Body of pancreas (tissue), 4 donors: ENCODE measurements around the gene PSMB5. TPM values are rescaled to one million over a fixed set of nuclear protein-coding genes. Genes with fewer than 3 reads are reported as not detected.

Source experiments
- ATAC-seq: fragments of 150-250 bp; one replicate; pipeline ENCODE4 v1.9.1; 2016
- DNase-seq, 4 donors: peaks; one replicate each; pipeline ENCODE4 v3.0.0-alpha.2; 2019
- H3K27ac ChIP-seq, 4 donors: fragments of 200-600 bp; sonication (generic); 1 replicate in 3 of 4; 2 replicates in 1 of 4; pipeline versions ENCODE4 v1.5.1 to v1.6.1; 2016 to 2019; ENCODE audit warnings: mild to moderate bottlenecking in 1 of 4, mixed read lengths in 1 of 4, moderate library complexity in 1 of 4
- H3K27me3 ChIP-seq, 2 donors: fragments of 200-600 bp; sonication (generic); one replicate each; pipeline ENCODE4 v1.6.0; 2016; ENCODE audit warnings: mild to moderate bottlenecking in 1 of 2
- H3K36me3 ChIP-seq, 2 donors: fragments of 200-600 bp; sonication (generic); replicated peaks in 1 of 2; 2 replicates each; pipeline ENCODE4 v1.5.1; 2016; ENCODE audit warnings: low read depth in 2 of 2; ENCODE audit not compliant: insufficient read depth in 1 of 2
- H3K4me1 ChIP-seq: fragments of 200-600 bp; sonication (generic); one replicate; pipeline ENCODE4 v1.6.0; 2016
- H3K4me3 ChIP-seq, 2 donors: fragments of 200-600 bp; sonication (generic); 1 replicate in 1 of 2; 2 replicates in 1 of 2; pipeline ENCODE4 v1.5.1; 2016 to 2019
- H3K9me3 ChIP-seq, 3 donors: fragments of 200-600 bp; sonication (generic); 1 replicate in 2 of 3; 2 replicates in 1 of 3; pipeline ENCODE4 v1.5.1; 2016
- POLR2A ChIP-seq, 3 donors: fragments of 450-650 bp; IDR thresholded peaks; one replicate each; pipeline ENCODE4 v1.6.1; 2016; ENCODE audit warnings: antibody characterized with exemption in 3 of 3, mild to moderate bottlenecking in 2 of 3
- WGBS, 2 donors: methylation state at CpG; one replicate each; pipeline ENCODE4 v1.1.5; 2017; 5-methylcytosine and 5-hydroxymethylcytosine counted together
- intact Hi-C: fragments of 100-400 bp; cut with DNase I; formaldehyde crosslinking; loops from one replicate; pipeline ENCODE4 v1.15.1; 2023
- total RNA-seq, 2 donors: library from RNA; depleted of rRNA; stranded (reverse); fragments of >200 nt; gene quantifications; one replicate each; pipeline ENCODE4 v1.1.0, GENCODE V29; 2016
- TF ChIP-seq, protein P1 (sequence below), 7 experiments: fragments of 450-650 bp in 4 of 7; fragments of 200-600 bp in 3 of 7; sonication (generic) in 3 of 7; IDR thresholded peaks; one replicate each; pipeline ENCODE4 v1.5.1; 2016 to 2019; ENCODE audit warnings: antibody characterized with exemption in 7 of 7

PSMB5 gene
- total RNA-seq, 2 donors from 2014 or later, result 47.0 to 93.3 TPM

DNA sequence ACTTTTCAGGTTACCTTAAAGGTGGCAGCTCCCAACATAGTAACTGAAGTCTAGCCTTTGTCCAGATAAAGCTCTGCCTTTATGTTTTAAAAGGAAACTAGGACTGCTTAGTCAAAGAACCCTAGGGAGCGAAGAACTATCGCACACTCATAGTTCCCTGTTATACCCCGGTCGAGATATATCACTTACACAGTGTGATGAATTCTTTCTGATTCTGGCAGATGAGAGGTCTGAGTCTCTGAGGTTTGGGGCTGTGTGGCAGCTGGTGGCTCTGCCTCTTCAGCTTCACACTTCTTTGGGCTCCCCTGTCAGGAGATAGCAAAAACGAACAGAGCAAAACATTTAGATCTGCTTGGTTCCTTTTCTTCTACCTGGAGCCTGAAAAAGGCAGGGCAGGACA lies 43.3 kb upstream of the PSMB5 start:
- Histone ChIP-seq H3K4me1 (no peaks in the 10 kb centered on the region), H3K4me3 (no peak overlapping the region), H3K27me3 (no peaks in the 10 kb centered on the region), H3K9me3 (no peaks in the 10 kb centered on the region), H3K36me3 (peaks cover 11 to 52% of the 10 kb centered on the region in 2 donors), H3K27ac (no peak overlapping the region)
- DNase-seq (no peak), ATAC-seq (no peak)
- intact Hi-C loops, result no loop called here
- WGBS, 2 donors, result 77 to 85% methylated on average over 5 of the region's 5 CpGs
- TF ChIP-seq, protein P1, sequence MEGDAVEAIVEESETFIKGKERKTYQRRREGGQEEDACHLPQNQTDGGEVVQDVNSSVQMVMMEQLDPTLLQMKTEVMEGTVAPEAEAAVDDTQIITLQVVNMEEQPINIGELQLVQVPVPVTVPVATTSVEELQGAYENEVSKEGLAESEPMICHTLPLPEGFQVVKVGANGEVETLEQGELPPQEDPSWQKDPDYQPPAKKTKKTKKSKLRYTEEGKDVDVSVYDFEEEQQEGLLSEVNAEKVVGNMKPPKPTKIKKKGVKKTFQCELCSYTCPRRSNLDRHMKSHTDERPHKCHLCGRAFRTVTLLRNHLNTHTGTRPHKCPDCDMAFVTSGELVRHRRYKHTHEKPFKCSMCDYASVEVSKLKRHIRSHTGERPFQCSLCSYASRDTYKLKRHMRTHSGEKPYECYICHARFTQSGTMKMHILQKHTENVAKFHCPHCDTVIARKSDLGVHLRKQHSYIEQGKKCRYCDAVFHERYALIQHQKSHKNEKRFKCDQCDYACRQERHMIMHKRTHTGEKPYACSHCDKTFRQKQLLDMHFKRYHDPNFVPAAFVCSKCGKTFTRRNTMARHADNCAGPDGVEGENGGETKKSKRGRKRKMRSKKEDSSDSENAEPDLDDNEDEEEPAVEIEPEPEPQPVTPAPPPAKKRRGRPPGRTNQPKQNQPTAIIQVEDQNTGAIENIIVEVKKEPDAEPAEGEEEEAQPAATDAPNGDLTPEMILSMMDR (IDR thresholded peaks at IDR 0.05), result no peak
- no peak for TF ChIP-seq POLR2A (IDR thresholded peaks at IDR 0.05)

DNA sequence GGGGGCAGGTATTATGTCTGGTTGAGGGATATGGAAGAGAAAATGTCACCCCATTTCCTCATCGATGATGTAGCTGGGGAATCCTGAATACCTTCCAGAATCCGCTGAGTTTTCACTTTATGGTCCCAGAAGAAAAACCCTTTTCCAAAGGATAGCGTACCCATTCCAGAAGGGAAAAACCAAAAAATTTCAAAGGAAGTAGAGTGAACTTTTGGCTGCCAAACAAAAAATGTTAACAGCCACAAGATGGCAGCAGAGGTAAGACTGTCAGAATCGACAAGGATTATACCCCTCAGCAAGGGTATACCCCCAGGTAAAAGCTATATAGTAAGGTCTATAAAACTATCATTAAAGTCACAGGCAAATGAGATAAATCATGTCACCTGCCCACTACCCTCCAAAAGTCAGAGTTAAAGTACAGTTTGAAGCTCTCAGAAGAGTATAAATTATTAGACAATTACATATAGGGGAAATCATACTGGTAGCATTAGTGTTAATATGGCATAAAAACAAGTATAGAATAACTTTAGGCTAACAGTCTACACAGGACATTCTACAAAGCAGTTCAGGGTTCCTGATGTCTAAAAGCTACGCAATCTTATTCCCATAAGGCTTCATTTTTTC lies 42.2 kb upstream of the PSMB5 start:
- Histone ChIP-seq H3K36me3 (peaks cover 11 to 54% of the 10 kb centered on the region in 2 donors), H3K4me1 (peaks cover 9% of the 10 kb centered on the region), H3K4me3 (no peak overlapping the region), H3K27ac (no peak overlapping the region), H3K27me3 (no peaks in the 10 kb centered on the region), H3K9me3 (no peaks in the 10 kb centered on the region)
- intact Hi-C loops, result no loop called here
- 60 to 64% methylated on average over 5 of the region's 5 CpGs for WGBS, 2 donors
- DNase-seq (peak in 1 of 4 donors; percentile 35), ATAC-seq (peak; percentile 24)
- no peak for TF ChIP-seq POLR2A (IDR thresholded peaks at IDR 0.05)
- TF ChIP-seq, protein P1 (IDR thresholded peaks at IDR 0.05), result peak in 6 of 7 experiments; percentile 40 to 54 (median 52)

DNA sequence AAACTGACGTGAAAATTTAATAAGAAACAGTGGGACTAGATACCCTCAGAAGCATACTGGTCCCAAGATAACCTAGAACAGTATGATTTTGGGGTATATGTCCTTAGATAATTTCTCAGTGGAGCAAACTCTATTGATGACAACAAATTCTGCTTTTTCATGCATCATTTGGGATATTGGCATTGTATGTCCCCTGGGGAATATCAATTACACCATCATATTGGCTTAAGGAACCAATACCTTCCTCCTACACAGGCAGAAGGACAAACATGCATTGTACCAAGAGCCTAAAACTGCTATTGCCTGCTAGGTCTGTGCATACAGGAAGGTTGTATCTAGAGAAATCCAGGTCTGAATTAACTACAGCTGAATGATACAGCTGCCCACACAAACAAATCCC lies 40.2 kb upstream of the PSMB5 start:
- H3K36me3 ChIP-seq, result peaks cover 11 to 39% of the 10 kb centered on the region in 2 donors
- TF ChIP-seq POLR2A (IDR thresholded peaks at IDR 0.05), result no peak
- TF ChIP-seq, protein P1 (IDR thresholded peaks at IDR 0.05), result no peak
- H3K4me1 ChIP-seq, result peaks cover 22% of the 10 kb centered on the region
- no peaks in the 10 kb centered on the region for H3K27me3 ChIP-seq
- DNase-seq (no peak), ATAC-seq (no peak)
- WGBS, 2 donors, result 87% methylated on average over 1 of the region's 1 CpG
- no peak overlapping the region for H3K4me3 ChIP-seq
- H3K9me3 ChIP-seq, result no peaks in the 10 kb centered on the region
- intact Hi-C loops, result no loop called here
- H3K27ac ChIP-seq, result no peak overlapping the region

DNA sequence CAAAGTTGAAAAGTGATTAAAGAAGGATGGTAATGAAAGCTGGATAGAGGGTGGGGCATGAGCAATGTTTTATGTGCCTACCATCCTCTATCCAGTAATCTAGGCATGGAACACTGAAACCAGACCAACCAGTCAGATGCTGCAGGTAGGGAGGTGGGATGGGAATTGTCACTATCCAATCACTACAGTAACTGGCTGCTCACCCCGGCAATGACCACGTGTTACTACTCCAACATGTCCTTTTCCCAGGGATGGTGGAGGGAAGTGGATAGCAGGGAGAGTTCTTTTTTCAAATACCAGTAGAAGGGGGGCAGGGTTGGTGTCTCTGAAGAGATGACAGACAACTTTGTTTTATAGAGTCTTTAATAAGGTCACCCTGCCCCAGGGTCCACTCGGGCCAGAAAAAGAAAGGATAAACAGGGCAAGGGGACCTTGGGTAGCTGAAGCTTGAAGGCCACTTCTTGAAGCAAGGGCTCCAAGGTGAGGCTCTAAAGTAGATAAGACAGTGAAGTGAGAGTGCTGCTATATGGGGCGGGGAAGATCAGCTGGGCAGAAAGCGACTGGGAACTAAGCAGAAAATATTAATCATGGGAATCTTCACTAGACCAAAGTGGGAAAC lies 37.3 kb upstream of the PSMB5 start:
- Histone ChIP-seq H3K4me1 (peaks cover 28% of the 10 kb centered on the region), H3K4me3 (no peak overlapping the region), H3K27me3 (no peaks in the 10 kb centered on the region), H3K9me3 (no peaks in the 10 kb centered on the region), H3K36me3 (peaks cover 0 to 29% of the 10 kb centered on the region in 2 donors), H3K27ac (peak overlapping the region; percentile 41 to 86 (median 72))
- no peak for DNase-seq
- TF ChIP-seq, protein P1 (IDR thresholded peaks at IDR 0.05), result no peak
- TF ChIP-seq POLR2A (IDR thresholded peaks at IDR 0.05), result no peak
- no peak for ATAC-seq
- 26 to 33% methylated on average over 5 of the region's 5 CpGs for WGBS, 2 donors
- intact Hi-C loops, result no loop called here
